ENCODE results near the gene PSMB2.

GRCh38 chr1:35560256-35561225 lies 80.8 kb downstream of the PSMB2 start:
- no peak for TF ChIP-seq CTCF (IDR thresholded peaks at IDR 0.05; ENCODE audit: insufficient read depth, low read length, poor library complexity, severe bottlenecking)
- no peak for TF ChIP-seq EZH2phosphoT487 (conservative IDR thresholded peaks at IDR 0.05; ENCODE audit: low read length)
